Stimulated activated CD4-positive, alpha-beta T cell treated with anti-CD3 and anti-CD28 coated beads, Interleukin-4, amount 100 ng/mL, for 24 hours (primary cell): ENCODE results near the gene BBX.
"Not testable (repeated sequence)": the region's sequence is repeated elsewhere in the genome, so short reads cannot be mapped to it uniquely, and the experiment has no call there.

Source experiments
- DNase-seq: peaks from one replicate; pipeline ENCODE4 v3.0.0-alpha.2; 2020

Gene BBX

GRCh38 chr3:107545680-107546120, 22.9 kb downstream of the BBX start:
- no peak for DNase-seq

DNA sequence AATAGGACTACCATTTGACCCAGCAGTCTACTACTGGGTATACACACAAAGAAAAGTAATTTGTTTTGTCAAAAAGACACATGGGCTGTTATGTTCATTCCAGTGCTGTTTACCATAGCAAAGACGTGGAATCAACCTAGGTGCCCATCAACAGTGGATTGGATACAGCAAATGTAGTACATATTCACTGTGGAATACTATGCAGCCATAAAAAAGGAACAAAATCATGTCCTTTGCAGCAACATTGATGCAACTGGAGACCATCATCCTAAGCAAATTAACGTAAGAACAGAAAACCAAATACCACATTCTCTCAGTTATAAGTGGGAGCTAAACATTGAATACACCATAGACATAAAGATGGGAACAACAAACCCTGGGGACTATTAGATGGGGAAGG, 25.8 kb downstream of the BBX start:
- DNase-seq: no peak

DNA sequence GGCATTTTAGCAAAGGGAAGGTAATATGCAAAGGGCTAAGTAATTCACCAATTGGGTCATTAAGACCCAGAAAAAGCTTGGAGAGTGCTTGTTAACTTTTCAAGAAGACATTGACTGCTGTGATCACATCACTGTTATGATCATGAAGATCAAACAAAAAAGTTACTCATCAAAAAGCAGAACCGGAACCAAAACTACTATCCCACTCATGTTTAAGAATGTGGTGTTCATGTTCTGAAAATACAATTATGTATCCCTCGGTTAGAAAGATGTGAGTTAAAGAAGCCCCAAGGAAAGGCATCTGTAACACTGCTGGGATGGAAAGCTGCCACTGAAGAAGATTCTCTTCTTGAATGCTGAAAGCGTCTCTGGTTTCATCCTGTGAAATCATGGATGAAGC, 32.6 kb downstream of the BBX start:
- no peak for DNase-seq

DNA sequence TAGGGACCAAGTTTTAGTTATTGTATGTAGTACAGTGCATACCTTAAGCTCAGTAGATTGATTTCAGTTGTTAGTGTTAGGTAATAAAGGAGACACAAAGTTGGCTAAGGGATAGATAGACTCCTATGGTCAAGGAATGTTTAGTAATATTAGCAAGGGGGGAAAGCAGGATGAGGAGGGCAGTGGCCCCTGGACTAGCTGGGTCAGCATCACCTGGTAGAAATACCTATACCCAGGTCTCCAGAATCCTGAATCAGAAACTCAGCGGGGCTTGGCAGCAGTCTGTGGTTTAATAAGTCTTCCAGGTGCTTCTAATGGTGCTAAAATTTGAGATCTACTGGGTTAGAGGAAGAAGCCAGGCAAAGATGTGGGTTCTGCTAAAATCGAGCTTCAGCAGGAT, 35.0 kb downstream of the BBX start:
- DNase-seq: no peak

GRCh38 chr3:107560166-107560565, 37.4 kb downstream of the BBX start:
- no peak for DNase-seq

- DNase-seq: no peak
Measured at GRCh38 chr3:107561980-107562379, 39.2 kb downstream of the BBX start.

- DNase-seq: no peak
Measured at GRCh38 chr3:107562969-107563529, 40.3 kb downstream of the BBX start.

- not testable (repeated sequence) for DNase-seq
Measured at GRCh38 chr3:107565244-107565643, 42.5 kb downstream of the BBX start.

DNA sequence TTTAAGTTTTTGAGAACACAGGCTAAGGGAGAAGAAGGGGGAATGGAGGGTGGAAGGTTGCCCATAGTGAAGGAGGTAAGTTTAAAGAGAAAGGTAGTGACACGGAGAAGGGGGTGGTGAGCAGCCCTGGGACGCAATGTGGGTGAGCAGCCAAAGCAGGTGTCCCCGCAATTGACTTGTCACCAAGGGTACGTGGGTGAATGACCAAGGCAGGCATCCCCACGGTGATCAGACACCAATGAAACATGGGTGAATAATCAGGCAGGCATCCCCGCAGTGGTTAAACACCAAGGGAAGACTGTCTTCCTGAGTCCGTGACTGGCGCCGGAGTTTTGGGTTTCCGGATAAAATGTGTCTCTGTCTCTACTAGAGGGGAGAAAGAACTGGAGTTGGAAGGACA, 48.3 kb downstream of the BBX start:
- not testable (repeated sequence) for DNase-seq

DNA sequence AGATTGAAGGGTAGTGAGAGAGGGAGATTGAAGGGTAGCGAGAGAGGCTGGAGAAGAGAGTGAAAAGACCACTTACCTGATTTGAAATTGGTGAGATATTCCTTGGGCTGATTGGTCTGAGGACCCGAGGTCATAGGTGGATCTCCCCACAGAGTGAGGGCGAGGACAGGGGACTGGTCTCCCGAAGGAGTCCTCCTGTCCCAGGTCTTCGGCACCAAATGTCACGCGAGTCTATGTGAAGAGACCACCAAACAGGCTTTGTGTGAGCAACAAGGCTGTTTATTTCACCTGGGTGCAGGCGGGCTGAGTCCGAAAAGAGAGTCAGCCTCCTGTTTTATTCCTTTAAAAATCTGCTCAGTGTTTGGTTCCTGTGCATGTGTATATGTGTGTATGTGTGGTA, 48.7 kb downstream of the BBX start:
- DNase-seq: not testable (repeated sequence)

- no peak for DNase-seq
Measured at GRCh38 chr3:107574650-107575049, 51.9 kb downstream of the BBX start.

GRCh38 chr3:107578091-107578490, 55.3 kb downstream of the BBX start:
- no peak for DNase-seq

GRCh38 chr3:107578523-107578922, 55.8 kb downstream of the BBX start:
- DNase-seq: no peak

DNA sequence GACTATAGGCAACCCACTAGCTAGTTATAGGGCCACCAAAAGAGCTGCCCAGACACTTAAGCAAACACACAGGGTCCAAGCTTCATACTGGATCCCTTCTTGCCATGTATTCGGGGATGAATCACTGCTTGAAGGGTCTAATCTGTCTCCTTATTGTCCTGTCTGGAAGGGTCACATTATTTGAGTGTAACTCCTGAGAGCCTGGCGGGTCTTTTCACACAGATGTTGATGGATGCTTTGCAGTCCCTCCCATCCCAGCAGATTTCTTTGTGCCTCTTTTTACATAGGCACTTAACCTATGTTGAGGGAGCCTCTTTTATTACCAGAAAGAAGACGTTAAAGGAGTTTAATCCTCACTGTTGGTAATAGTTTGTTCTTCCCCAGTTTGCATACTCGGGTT, 56.6 kb downstream of the BBX start:
- no peak for DNase-seq

GRCh38 chr3:107581230-107581629, 58.5 kb downstream of the BBX start:
- no peak for DNase-seq

DNA sequence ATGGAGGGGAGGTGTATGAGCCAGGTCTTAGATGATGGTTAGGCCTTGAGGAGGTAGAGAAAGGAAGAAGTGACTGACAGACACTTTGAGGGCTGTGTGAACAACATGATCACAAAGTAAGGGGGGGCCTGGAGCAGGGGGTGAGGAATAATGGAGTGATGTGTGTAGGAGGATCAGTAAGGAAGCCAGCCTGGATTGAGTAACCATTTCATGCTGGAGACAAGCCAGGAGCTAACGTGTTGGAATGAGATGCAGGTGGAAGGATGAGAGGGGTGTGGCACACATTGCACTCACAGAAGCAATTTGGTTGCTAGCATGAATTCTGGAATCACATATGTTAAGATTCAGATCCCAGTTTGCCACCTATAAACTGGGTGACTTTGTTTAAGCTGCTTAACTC, 65.5 kb downstream of the BBX start:
- DNase-seq: no peak

DNA sequence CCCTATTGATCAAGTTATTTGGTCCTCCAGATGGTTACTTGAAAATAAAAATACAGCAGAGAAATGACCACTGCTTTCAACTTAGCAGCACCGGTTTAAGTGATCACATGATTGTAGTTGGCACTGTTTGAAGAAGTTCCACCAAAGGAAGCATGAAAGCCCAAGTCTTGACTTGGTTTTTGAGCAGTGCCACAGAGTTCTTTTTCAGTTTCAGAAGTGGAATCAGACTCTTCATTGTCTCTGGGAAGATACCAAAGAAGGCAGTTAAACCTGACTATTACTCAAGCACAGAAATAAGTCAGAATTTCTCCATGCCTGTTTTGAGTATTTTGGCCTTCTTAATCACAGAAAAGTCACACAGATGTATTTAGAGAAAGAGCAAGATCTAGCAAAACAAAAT, 66.7 kb downstream of the BBX start:
- DNase-seq: no peak

DNA sequence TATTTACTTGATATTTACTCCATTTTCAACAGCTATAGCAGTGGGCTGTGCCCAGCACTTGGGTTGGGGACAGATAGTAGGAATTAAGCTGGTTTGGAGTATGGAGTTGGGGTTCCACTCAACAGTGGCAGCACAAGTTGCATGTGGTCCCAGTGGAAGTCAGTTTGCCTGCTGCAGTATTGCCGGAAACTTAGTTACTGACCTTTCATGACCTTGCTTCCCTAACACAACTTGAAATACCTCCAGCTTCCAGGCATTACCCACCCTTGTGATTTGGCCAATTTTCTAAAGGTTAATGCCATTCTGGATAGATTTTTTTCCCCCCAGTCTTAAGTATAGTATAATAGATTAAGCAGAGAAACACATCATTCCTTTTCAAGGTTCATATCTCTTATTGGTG, 68.0 kb downstream of the BBX start:
- no peak for DNase-seq

- DNase-seq: no peak
Measured at GRCh38 chr3:107592073-107592472, 69.3 kb downstream of the BBX start.

DNA sequence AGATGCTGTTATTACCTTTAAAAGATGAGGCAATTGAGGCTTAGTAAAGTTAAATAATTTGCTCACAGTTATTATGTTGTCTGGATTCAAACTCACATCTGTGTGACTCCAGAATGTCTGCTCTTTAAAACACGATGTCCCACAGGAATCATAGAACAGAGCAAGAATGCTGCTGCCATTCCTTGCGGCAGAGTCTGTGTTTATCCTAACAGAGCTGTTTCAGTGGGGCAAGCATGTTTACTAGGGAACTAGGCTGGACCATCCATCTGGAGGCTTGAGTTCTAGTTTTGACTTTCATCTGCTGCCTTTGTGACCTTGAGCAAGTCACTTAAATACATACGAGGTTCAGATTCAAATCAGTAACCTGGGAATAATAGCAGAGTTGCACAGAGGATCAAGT, 72.1 kb downstream of the BBX start:
- no peak for DNase-seq

GRCh38 chr3:107596639-107597038, 73.9 kb downstream of the BBX start:
- no peak for DNase-seq

- peak; percentile 44 for DNase-seq
Measured at GRCh38 chr3:107598926-107599771, 76.4 kb downstream of the BBX start.

DNA sequence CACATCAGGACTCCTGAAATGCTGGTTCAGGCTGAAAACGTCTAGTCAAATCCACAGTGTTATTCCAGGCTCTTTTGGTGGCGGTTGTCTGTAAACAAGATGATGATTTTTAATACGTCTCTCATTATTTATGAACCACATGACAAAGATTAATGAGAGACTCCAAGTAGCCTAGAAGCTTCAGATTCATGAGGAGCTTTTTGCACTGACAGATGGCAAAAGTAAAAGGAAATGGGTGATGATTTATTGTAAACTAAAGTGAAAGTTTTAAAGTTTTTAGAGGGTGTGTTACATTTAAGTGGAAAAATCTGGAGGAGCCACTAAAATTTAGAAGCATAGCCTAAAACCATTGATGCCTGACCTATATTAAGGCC, 77.0 kb downstream of the BBX start:
- DNase-seq: no peak

GRCh38 chr3:107600780-107601179, 78.0 kb downstream of the BBX start:
- DNase-seq: no peak
